Duodenal mucosa (tissue), 2 donors: ENCODE measurements around the gene RALGAPA1.

ENCODE experiments used
- H3K27ac ChIP-seq: one replicate; pipeline ENCODE4 v1.7.0; 2013; ENCODE audit warnings: low read depth, low read length
- H3K27me3 ChIP-seq, 2 donors: one replicate each; pipeline ENCODE4 v1.7.0; 2013; ENCODE audit warnings: low read length in 2 of 2, control low read depth in 1 of 2; ENCODE audit not compliant: insufficient read depth in 2 of 2, control insufficient read depth in 1 of 2
- H3K36me3 ChIP-seq, 2 donors: one replicate each; pipeline ENCODE4 v1.7.0; 2013; ENCODE audit warnings: low read length in 2 of 2, control low read depth in 1 of 2; ENCODE audit not compliant: insufficient read depth in 2 of 2, control insufficient read depth in 1 of 2
- H3K4me1 ChIP-seq, 2 donors: one replicate each; pipeline ENCODE4 v1.7.0; 2013; ENCODE audit warnings: low read length in 2 of 2, control low read depth in 1 of 2; ENCODE audit not compliant: insufficient read depth in 2 of 2, control insufficient read depth in 1 of 2
- H3K4me3 ChIP-seq, 2 donors: one replicate each; pipeline ENCODE4 v1.7.0; 2013; ENCODE audit warnings: low read length in 2 of 2, low read depth in 1 of 2
- H3K9ac ChIP-seq, 2 donors: one replicate each; pipeline ENCODE4 v1.7.0; 2013; ENCODE audit warnings: low read length in 2 of 2, low read depth in 1 of 2
- H3K9me3 ChIP-seq, 2 donors: one replicate each; pipeline ENCODE4 v1.7.0; 2013; ENCODE audit warnings: low read length in 2 of 2, control low read depth in 1 of 2; ENCODE audit not compliant: control insufficient read depth in 1 of 2

RALGAPA1 gene

DNA sequence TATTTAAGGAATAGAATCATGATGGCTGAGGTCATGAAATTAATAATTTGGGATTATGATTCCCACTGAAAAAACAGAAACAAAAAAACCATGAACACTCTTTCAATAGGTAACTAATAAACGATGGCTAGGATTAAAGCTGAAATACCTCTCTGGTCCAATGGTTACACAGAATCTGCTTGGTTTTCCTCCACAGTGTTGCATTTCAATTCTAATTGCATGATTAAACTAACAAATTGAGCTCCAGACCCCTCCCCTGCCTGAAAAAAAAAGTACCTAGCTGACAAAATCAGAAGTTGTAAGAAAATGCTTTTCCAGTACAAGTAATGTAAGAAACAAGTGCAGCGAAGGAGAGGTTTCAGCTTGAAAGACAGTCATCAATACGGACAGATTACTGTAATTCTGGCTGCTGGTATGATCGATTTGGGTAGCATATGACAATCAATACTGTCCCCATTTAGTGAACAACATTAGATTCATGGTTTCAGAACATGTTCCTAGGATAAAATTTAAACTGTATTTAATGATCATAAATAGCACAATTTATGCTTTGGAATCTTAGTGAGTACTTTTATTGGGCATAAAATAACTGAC is 243.1 kb downstream of the RALGAPA1 start:
- Histone ChIP-seq H3K27me3 (no peaks in the 10 kb centered on the region), H3K27ac (no peak overlapping the region), H3K4me3 (no peak overlapping the region), H3K9me3 (no peaks in the 10 kb centered on the region), H3K4me1 (no peaks in the 10 kb centered on the region), H3K9ac (no peak overlapping the region), H3K36me3 (no peaks in the 10 kb centered on the region)

DNA sequence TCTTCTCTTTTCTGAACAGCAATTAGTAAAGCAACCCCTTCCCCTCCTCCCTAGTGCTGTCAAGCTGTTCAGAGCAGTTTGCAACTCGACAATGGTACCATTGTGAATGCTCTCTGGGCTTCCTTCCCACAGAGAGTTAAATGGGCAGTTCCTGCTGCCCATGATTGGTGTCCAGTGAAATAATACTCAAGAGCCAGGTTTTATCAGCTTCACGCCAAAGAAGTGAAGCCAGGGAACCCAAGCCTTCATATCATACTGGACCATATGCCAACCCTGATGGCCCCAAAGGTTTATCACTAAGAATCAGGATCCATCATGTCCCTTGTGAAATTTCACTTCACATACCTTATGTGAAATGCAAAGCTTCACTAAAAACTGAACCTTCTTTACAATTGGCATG is 250.4 kb downstream of the RALGAPA1 start:
- Histone ChIP-seq H3K36me3 (no peaks in the 10 kb centered on the region), H3K27me3 (no peaks in the 10 kb centered on the region), H3K9me3 (no peaks in the 10 kb centered on the region), H3K9ac (no peak overlapping the region), H3K4me1 (no peaks in the 10 kb centered on the region), H3K27ac (no peak overlapping the region), H3K4me3 (no peak overlapping the region)

DNA sequence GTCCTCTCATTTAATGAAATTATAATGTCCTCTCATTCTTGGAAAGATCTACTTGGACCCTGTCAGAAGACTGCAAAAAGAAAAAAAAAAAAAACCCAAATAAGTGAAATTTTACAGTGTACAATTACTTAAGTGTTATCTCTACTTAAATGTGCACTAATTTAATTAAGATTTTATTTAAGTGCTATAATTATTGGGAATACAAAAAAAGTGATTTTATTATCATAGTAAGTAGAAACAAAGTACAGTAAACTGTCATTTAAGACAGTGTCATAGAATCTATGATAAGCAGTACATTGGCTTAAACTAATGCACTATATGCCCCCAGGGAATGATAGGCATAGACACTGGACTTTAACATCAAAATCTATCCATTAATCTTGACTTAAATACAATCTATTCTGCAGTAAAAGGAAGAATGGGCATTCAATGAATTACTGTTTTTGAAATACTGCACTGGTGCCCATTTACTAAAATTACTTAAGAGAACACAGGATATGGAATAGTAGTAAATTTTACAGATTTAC is 251.8 kb downstream of the RALGAPA1 start:
- Histone ChIP-seq H3K27ac (no peak overlapping the region), H3K36me3 (no peaks in the 10 kb centered on the region), H3K27me3 (no peaks in the 10 kb centered on the region), H3K9me3 (no peaks in the 10 kb centered on the region), H3K4me1 (no peaks in the 10 kb centered on the region), H3K4me3 (no peak overlapping the region), H3K9ac (no peak overlapping the region)

DNA sequence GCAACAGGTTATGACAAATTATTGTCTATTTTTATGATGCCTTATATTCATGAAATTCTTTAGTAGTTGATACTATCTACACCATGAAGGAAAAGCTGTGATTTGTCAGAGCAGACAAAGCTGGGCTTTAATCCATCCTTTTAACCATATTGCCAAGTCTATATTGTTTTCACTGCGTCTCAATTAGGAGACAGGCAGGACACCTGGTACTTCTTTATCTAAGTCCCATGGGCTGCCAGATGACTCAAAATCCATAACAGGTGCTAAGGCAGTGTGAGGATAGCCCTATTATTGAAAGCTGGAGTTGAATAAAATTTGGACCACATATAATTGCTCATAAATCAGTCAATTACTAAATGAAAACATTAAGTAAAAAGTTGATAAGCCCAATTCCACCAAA is 252.5 kb downstream of the RALGAPA1 start:
- no peaks in the 10 kb centered on the region for H3K4me1 ChIP-seq
- no peaks in the 10 kb centered on the region for H3K36me3 ChIP-seq
- no peak overlapping the region for H3K27ac ChIP-seq
- H3K9ac ChIP-seq = no peak overlapping the region
- no peaks in the 10 kb centered on the region for H3K9me3 ChIP-seq
- H3K4me3 ChIP-seq = no peak overlapping the region
- no peaks in the 10 kb centered on the region for H3K27me3 ChIP-seq

DNA sequence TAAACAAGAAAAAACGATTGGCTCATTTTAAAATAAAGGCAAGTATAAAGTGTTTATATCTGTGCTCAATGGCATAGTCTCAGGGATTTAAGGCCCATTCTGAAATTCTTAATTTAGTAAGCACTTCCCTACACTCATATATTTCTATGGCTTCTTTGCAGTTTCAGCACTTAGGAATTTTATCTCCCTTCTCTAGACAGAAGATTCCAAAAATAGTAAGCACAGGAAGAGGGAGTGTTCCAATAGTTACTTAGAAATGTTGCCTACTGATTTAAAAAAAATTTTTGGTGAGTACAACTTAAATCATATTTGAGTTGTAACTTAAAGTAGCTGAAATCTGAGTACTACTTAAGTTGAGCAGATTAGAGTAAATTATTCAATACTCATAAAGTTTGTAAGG is 255.3 kb downstream of the RALGAPA1 start:
- Histone ChIP-seq H3K9ac (no peak overlapping the region), H3K36me3 (no peaks in the 10 kb centered on the region)

DNA sequence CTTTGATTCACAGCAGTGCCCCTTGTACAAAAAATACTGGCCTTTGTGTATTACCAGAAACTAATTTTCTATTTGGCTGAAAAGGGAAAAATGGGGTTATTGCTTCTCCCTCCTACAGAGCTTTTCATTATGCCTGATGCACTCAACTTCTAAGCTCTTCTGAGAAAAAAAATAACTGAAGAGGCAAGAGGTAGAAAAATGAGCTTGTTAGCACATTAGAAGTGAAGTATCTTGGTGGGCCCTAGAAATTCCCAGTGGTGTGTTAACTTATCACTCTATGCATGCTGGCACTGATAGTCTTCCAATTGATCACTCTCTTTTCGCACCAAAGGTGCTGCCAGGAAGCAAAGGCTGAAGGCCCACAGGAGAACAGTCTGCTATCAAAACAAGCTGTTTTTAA is 258.0 kb downstream of the RALGAPA1 start:
- no peak overlapping the region for H3K27ac ChIP-seq
- no peak overlapping the region for H3K9ac ChIP-seq
- H3K36me3 ChIP-seq = peaks cover 0 to 3% of the 10 kb centered on the region in 2 donors
- H3K4me3 ChIP-seq = no peak overlapping the region
- H3K27me3 ChIP-seq = no peaks in the 10 kb centered on the region
- no peaks in the 10 kb centered on the region for H3K9me3 ChIP-seq
- no peaks in the 10 kb centered on the region for H3K4me1 ChIP-seq

More for the DNA sequence above, 255.3 kb downstream of the RALGAPA1 start:
- Histone ChIP-seq H3K4me3 (no peak overlapping the region), H3K9me3 (no peaks in the 10 kb centered on the region), H3K4me1 (no peaks in the 10 kb centered on the region), H3K27ac (no peak overlapping the region), H3K27me3 (no peaks in the 10 kb centered on the region)

DNA sequence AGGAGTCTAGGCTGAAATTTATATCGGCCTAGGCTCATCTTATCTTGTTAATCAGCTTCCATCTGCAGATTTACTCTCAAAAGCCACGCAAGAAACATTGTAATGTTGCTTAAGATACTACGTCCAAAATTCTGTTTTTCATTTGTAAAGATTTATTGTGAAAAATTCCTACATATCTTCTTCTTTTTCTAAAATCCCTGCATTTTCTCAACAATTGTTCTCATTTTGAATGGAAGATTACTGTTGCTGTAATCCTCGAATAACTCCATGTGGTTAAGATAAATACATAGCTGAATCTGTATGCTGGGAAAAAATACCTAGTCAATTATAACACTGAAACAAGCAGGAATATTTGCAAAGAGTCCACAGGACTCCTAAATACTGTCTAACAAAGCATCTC is 259.5 kb downstream of the RALGAPA1 start:
- Histone ChIP-seq H3K9me3 (no peaks in the 10 kb centered on the region), H3K36me3 (peaks cover 0 to 3% of the 10 kb centered on the region in 2 donors), H3K4me1 (no peaks in the 10 kb centered on the region), H3K4me3 (no peak overlapping the region), H3K27ac (no peak overlapping the region), H3K9ac (no peak overlapping the region), H3K27me3 (no peaks in the 10 kb centered on the region)

DNA sequence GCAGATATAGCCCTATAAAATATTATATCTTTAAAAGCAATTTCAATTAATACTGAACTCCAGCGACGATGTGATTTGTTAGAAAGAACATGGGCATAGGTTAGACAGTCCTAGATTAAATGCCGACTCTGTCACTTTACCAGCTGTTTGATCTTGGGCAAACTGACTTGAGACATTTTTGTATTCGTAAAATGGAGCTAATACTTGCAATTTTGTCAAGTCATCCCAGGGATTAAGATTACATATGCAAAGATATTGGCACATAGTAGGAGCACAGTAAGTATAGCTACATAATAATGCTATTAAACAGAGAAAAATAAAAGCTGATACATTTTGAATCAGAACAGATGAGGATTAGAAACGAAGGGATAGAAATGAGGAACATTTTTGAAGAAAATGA is 266.1 kb downstream of the RALGAPA1 start:
- Histone ChIP-seq H3K4me3 (no peak overlapping the region), H3K4me1 (no peaks in the 10 kb centered on the region), H3K27ac (no peak overlapping the region), H3K9me3 (no peaks in the 10 kb centered on the region), H3K27me3 (no peaks in the 10 kb centered on the region), H3K36me3 (no peaks in the 10 kb centered on the region), H3K9ac (no peak overlapping the region)

DNA sequence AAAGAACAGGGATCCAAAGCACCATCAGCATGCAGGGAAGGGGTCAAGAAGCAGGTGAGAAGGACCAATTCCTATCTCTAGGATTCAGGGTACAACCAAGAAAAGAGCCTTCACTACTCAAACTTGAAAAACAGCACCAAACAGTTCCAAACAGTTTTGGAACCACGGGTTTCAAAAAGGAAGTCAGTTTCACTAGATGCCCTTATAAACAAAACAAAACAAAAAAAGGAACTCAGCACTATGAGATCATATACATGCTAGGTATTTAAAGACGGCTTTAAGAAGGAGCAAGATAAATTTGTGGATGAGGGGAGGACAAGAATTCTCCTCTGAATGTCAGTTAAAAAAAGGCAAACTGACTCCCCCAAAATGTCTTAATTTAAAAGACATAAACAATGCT is 269.1 kb downstream of the RALGAPA1 start:
- Histone ChIP-seq H3K9me3 (no peaks in the 10 kb centered on the region), H3K9ac (no peak overlapping the region), H3K27me3 (peaks cover 2 to 15% of the 10 kb centered on the region in 2 donors), H3K36me3 (no peaks in the 10 kb centered on the region), H3K27ac (no peak overlapping the region), H3K4me3 (no peak overlapping the region), H3K4me1 (peaks cover 0 to 5% of the 10 kb centered on the region in 2 donors)

DNA sequence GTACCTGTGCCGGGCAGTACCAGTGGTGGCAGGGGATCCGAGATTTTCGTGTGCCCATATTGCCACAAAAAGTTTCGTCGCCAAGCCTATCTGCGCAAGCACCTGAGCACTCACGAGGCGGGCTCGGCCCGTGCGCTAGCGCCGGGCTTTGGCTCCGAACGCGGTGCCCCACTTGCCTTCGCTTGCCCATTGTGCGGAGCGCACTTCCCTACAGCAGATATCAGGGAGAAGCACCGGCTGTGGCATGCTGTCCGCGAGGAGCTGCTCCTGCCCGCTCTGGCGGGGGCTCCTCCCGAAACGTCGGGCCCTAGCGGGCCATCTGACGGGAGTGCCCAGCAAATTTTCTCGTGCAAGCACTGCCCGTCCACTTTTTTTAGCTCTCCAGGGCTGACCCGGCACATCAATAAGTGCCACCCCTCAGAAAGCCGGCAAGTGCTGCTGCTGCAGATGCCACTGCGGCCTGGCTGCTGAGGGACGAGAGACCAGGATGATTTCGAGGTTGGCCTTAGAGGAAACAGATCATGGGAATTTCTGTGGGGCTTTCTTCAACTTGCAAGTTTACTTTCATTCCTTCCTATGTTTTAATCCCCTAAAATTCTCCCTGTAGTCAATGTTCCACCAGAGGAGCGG is 273.5 kb downstream of the RALGAPA1 start:
- no peaks in the 10 kb centered on the region for H3K36me3 ChIP-seq
- peaks cover 4 to 19% of the 10 kb centered on the region in 2 donors for H3K4me1 ChIP-seq
- no peak overlapping the region for H3K9ac ChIP-seq
- no peaks in the 10 kb centered on the region for H3K9me3 ChIP-seq
- peaks cover 29 to 46% of the 10 kb centered on the region in 2 donors for H3K27me3 ChIP-seq
- H3K27ac ChIP-seq = no peak overlapping the region
- peak overlapping the region; percentile 31 to 59 for H3K4me3 ChIP-seq
